NCI-H128 (cell line): ENCODE results near the gene SEBOX.
A peak's percentile ranks its signal among the peaks of the same experiment; 100 is the strongest.

ENCODE experiments used
- DNase-seq: peaks from one replicate; lab custom pipeline; 2025; ENCODE audit not compliant: unreplicated experiment; lab: John Stamatoyannopoulos, UW

Gene SEBOX

DNA sequence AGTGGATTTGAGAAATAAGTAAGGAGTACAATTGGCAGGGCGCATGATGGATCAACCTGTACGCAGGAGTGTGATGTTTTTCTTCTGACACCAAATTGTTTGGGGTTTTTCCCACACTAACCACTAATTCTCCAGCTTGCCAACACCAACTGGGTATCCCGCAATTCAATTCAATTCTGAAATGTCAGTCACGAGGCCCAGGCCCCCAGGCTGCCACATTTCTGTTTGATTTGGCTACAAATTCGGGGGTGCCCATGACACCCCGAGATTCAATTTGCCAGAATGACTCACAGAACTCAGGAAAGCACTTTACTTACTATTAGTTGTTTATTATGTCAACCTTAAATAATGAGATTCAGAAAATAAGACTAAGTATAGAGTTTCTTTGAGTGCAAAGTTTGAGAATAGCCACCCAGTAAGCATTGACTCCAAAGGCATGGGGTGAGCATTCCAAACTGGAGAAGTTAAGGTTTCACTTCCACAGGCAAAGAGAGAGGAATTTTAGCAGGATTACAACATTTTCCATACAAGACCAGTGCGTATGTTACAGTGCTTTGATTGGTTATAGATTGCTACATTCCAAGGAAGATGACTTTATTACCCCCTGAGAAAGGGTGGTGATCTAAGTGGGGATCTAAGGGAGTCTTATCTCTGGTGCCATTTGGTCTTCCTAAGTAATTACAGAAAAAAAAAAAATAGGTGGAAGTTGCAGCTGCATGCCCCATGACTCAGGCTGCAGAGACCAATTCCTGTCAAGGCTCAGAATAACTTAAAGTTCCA lies 29.5 kb upstream of the SEBOX start:
- no peak for DNase-seq

DNA sequence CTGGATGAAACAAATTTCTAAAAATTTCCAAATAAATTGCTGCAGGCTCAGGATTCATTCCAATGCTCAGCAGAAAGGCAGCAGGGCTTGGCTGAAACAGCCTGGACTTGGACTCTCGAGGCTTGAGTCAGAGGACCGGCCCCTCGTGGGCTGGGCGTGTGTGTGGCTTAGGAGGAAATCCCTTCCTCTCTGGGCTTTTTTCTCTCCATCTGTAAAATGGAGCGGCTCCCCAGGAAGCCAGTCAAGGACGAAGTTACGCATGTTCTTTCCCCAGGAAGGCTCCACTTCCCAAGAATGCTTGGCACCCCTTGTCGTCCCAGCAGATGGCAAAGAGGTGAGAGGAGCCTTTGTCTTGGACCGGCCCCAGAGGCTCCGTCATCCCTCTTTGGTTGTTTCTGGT lies 27.5 kb upstream of the SEBOX start:
- no peak for DNase-seq

DNA sequence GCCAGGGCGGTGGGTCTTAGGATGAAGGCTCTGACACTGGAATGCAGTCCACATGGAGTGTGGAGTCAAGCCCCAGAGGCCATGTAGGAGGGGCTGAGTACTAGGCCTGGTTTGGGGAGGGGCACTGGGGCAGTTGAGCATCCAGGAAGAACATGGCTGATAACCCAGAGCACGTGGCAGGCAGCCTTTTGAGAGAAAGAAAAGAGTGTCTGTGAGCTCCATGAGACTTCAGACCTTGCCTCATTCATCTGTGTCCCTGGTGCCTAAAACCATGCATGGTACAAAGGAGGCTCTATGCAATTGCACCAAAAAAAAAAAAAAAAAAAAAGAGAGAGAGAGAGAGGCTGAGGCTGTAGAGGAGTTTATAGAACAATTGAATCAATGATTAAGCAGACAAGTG lies 26.4 kb upstream of the SEBOX start:
- DNase-seq: no peak

DNA sequence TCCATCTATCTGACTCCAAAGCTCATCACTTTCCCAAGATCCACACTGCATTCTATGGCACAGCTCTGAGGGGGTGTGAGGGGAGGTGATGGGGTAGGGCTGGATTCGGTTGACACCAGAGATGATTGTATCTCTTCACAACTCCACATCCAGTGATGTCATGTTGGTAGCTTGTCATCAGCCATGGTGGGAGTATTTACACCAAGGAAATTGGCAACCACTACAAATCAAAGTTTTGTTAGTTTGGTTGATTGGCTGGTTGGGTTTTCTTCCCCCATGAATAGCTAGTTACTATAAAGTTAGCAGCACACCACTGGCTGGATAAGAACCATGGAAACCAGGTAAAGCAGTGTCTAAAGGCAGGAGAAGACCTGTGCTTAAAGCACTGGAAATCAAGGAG lies 26.0 kb upstream of the SEBOX start:
- no peak for DNase-seq

DNA sequence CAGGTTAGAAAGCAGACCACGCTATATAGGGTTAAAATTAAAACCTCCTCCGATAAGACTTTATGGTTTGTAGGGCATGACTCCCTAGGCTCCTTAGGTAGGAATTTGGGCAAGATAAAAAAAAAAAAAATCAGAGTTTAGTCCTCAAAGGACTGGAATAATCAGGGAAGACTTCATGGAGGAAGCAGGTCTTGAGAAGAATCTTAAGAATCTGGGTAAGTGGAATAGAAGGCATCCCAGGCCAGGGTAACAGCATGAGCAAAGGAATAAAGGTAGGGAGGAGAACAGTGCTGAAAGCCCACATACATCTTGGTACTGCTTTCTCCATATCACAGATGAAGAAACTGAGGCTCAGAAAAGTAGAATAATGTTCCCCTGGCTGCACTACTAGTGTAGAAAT lies 25.6 kb upstream of the SEBOX start:
- no peak for DNase-seq

DNA sequence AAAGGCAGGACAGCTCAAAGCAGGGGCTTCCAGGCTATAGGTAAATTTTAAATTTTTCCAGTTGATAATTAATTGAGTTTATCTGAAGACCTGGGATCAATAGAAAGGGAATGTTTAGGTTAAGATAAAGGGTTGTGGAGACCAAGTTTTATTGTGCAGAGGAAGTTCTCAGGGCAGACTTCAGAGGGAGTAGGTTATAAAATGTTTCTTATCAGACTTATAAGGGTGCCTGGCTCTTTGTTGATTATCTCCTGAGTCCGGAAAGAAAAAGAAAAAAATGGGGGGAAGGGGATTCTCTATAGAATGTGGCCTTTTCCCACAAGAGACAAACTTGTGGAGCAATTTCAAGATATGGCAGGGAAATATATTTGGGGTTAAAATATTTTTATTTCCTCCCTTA lies 25.1 kb upstream of the SEBOX start:
- DNase-seq: no peak

DNA sequence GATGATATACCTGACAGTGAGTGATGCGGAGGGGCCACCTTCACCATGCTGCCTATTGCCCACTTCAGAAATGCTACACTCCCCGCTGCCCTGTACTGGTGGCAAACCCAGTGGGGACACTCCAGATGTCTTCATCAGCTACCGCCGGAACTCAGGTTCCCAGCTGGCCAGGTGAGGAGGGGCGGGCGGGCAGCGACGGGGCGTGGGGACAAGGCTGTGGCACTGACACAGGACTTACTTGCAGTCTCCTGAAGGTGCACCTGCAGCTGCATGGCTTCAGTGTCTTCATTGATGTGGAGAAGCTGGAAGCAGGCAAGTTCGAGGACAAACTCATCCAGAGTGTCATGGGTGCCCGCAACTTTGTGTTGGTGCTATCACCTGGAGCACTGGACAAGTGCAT lies 23.1 kb upstream of the SEBOX start:
- DNase-seq: no peak

DNA sequence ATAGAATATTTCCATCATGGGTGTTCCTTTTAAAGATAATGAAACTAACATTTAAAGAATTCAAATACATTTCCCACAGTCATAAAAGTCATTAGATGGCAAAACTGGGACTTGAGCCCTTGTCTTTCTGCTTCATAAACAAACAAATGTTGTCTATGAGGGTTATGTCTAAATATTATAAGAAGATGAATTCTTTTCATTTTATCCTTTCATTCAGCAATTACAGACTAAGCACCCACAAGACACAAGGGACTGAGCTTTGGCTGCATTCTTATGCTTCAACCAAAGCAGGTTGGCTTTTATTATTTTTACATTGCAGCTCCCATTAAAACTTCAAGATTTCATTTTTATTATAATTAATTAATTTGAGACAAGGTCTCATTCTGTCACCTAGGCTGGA lies 21.4 kb upstream of the SEBOX start:
- no peak for DNase-seq

DNA sequence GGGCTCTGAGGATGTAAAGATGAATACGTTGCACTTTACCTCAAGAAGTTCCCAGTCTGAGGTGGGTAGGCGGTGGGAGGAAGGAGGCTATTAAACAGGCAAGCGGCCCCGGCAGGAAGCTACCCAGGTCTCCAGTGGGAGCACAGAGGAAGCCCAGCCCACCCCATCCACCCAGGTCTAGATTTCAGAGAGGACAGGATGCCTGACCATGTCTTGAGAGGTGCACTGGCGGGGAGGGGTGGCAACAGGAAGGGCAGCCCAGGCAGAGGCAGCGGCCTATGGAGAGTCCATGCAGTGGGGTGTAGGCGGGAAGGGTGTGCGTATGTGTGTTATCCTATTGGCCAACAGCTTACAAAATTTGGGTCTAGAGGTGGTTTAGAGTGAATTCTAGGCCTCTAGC lies 20.4 kb upstream of the SEBOX start:
- no peak for DNase-seq

DNA sequence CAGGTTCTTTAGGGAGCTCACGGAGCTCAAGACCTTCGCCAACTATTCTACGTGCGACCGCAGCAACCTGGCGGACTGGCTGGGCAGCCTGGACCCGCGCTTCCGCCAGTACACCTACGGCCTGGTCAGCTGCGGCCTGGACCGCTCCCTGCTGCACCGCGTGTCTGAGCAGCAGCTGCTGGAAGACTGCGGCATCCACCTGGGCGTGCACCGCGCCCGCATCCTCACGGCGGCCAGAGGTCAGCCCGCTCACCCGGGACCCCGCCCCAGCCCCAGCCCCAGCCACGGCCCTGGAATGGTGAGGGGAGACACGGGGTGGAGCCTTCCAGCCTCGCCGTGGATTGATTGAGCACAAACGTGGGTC lies 20.0 kb upstream of the SEBOX start:
- no peak for DNase-seq

DNA sequence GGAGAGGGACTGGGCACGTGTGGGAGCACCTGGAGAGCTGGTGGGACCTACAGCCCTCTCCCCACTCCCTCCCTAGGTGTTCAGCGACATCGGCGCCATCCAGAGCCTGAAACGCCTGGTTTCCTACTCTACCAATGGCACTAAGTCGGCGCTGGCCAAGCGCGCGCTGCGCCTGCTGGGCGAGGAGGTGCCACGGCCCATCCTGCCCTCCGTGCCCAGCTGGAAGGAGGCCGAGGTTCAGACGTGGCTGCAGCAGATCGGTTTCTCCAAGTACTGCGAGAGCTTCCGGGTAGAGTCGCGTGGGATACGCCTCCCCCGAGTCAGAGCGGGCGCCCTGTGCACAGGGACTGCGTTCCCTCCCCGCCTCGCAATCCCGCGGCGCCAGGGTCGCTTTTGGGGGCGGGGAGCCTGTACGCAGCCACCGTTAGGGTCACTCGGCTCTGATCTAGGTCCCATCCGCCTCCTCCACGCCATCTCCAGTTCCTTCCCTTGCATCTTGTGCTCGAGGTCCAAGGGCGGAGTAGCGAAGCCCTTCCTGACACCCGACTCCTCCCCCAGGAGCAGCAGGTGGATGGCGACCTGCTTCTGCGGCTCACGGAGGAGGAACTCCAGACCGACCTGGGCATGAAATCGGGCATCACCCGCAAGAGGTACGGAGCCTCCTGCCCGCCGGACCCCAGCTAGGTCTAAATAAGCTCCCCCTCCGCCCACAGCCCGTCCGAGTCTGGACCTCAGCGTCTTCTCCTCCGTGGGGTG lies 19.5 kb upstream of the SEBOX start:
- DNase-seq: no peak

DNA sequence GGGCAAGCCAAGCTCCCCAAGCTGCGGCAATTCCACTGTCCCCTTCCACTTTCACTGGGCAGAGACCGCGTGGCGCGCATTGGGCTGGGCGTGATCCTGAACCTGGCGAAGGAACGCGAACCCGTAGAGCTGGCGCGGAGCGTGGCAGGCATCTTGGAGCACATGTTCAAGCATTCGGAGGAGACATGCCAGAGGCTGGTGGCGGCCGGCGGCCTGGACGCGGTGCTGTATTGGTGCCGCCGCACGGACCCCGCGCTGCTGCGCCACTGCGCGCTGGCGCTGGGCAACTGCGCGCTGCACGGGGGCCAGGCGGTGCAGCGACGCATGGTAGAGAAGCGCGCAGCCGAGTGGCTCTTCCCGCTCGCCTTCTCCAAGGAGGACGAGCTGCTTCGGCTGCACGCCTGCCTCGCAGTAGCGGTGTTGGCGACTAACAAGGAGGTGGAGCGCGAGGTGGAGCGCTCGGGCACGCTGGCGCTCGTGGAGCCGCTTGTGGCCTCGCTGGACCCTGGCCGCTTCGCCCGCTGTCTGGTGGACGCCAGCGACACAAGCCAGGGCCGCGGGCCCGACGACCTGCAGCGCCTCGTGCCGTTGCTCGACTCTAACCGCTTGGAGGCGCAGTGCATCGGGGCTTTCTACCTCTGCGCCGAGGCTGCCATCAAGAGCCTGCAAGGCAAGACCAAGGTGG lies 16.3 kb upstream of the SEBOX start:
- DNase-seq: no peak

DNA sequence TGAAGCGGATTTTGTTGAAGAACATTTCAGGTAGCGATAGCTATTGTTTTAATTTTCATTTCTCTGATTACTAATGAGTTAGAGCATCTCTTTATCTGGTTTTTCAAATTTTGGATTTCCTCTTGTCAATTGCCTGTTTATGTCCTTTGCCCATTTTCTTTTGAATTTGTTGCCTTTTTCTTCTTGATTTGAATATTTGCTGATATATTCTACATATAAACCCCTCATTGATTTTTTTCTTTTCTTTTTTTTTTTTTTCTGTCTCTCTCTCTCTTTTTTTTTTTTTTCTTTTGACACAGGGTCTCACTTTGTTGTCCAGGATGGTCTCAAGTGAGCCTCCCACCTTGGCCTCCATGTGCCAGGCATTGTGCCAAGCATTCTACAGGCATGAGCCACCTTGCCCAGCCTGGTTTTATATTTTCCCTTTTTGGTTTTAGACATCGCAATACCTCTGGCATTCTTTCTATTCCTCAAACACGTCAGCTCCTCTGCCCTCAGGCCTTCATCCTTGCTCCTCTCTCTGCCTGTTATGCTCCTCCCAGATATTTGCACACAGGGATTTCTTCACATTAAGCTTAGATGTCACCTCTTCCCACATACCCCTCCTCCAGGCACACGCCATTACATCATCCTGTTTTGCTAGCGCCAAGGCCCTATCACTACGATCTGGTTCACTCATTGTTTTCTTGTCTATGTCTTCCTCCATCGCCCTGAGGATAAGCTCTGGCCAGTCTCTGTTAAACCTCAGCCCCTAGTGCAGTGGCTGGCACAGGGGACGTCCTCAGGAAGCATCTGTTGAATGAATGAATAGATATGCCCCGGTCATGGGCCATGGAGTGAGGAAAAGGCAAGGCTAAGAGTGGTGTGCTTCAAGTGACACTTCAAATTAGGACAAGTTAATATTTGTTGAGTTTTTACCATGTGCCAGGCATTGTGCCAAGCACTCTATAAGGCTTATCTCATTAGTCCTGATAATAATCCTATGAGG lies 15.1 kb upstream of the SEBOX start:
- no peak for DNase-seq

DNA sequence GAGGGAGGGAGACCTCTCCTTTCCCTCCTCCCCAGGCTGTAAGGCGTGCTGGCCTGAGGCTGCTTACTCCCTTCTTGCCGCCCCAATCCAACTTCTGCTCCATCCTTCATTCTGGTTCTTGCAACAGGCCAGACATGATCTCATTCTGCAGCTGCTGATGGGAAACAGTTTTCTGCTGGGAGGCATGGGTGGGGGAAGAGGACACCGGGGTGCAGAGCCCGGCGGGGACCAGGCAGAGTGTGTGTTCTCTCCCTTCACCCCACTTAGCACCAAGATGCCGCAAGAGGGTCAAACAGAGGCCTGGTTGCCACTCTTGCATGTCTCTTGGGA lies 7.9 kb upstream of the SEBOX start:
- DNase-seq: no peak

DNA sequence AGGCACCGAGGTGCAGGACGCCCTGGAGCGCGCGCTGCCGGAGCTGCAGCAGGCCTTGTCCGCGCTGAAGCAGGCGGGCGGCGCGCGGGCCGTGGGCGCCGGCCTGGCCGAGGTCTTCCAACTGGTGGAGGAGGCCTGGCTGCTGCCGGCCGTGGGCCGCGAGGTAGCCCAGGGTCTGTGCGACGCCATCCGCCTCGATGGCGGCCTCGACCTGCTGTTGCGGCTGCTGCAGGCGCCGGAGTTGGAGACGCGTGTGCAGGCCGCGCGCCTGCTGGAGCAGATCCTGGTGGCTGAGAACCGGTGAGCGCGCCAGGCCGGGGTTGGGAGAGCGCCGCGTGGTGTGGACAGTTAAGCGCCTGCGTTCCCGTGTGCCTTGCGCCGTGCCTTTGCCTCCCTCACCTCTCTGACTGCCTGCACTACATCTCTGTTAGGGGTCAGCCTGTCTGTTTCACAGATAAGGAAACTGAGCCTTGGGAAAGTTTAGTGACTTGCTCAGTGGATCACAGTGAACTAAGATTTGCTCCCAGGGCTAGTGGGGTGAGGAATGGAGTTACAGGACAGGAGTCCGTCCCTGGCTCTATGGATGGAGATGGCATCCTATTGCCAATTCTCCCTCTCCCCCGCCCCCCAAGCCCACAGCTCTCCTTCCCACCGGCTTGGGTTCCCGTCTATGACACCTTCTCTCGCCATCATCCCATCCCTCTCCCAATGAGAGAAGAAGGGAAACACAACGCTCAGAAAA lies 7.4 kb upstream of the SEBOX start:
- no peak for DNase-seq

DNA sequence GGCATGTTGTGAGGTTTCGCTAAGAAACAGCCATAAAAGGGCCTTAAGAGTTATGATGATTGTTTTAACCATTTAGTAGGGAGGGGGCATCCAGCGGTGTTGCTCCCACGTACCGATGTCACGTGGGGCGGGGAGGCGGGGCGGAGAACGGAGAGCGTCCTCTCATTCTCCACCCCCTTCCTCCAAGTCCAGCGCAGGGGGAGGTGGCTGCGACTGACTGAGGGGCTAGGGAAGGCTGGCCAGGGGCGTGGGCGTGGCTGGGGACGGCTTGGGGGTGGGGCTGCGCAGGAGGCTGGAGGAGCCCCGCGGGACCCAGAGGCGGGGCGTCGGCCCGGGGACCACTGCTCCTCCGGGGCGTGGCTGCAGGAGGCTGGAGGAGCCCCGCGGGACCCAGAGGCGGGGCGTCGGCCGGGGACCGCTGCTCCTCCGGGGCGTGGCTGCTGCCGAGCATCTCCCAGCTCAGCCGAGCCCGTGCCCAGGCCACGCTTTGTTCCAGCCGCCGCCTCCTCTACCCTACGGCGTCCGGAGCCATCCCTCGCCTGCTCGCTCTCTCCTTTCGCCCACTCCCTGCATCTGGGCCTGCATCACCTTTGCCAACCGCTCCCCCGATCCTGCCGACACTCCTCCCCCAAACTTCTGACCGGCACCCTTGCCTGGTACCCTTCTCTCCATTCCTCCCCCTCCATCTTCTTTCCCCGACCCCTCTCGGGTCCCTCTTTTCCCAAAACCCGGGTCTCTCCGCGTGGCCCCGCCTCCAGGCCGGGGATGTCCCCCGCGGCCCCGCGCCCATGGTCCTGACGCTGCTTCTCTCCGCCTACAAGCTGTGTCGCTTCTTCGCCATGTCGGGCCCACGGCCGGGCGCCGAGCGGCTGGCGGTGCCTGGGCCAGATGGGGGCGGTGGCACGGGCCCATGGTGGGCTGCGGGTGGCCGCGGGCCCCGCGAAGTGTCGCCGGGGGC lies 6.5 kb upstream of the SEBOX start, which contains the start of gene SARM1:
SARM1 (plus strand) TSS at position 450 of the 958 bp plus-strand sequence; CDS start at position 789, 339 bp downstream.
- DNase-seq: peak; percentile 60

DNA sequence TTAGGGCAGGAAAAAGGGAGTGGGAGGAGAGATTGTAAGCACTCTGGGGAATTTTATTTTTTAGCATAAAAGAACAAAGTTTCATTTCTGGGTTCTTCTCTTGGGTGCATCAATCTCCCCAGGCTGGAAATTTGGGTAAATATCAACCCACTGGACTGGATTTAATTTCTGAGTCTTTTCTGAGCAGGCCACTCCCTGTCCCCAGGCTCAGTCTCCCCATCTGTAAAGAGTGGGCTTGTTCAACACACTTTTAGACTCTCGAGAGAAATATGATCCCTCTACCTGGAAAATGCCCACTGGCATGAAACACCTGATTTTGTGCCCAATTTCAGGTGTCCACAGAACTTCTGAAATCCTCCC lies 5.7 kb upstream of the SEBOX start:
- DNase-seq: no peak

DNA sequence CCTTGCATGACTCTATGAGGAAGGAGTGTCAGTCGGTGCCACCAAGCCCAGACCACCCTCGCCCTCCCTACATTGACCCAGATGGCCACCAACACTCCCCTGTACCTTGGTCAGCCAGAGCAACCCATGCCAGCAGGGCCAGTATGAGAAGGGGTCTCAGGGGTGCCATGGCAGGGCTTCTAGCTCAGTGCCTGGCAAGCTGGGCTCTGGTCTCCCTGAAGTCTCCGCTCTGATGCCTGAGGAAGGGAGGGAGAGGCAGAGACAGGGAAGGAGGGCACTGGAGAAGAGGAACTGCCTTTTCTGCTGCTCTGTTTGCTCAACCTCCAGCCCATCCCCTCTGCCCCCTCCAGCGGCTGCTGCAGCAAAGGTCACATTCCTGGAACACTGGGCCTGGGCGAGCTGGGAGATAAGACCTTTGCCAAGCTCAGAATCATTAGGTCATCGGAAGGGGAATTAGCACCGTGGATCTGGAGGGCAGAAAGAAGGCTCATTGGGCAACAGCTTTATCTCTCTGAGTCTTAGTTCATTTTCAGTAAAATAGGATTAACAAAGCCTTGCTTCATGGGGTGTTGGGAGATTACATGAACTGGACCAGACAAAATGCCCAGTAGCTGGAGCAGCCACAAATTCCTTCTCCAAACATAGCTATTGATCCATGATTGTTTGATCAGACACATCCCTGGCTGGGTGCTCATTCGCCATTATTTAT lies 5.2 kb upstream of the SEBOX start, which contains the start of gene VTN:
VTN (minus strand) TSS at position 273 of the 709 bp plus-strand sequence; CDS start at position 169, 104 bp downstream.
- no peak for DNase-seq

DNA sequence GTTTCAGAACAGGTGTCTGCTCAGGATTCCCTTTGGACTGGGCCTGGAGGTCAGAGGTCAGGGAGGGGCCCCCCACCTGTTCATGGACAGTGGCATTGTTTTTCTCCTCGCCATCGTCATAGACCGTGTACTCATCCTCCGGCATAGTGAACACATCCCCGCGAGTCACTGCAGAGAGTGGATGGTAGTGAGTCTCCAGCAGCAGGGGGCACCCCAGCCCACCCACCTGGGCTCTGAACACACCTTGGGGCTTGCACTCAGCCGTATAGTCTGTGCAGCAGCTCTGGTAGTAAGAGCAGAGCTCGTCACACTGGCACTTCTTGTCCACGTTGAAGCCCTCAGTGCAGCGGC lies 4.7 kb upstream of the SEBOX start:
- DNase-seq: no peak
